H1 (cell line): ENCODE measurements around the gene RNF135. TPM values are rescaled to one million over a fixed set of nuclear protein-coding genes. Genes with fewer than 3 reads are reported as not detected.

Experiments used
- CTCF ChIA-PET: fragments of 300-600 bp; sonication (Branson Sonifier 250); formaldehyde crosslinking; loops from one replicate; lab custom pipeline; 2021; ENCODE audit not compliant: partially characterized antibody; lab: Charles Lee
- POLR2A ChIA-PET: fragments of 300-600 bp; sonication (Branson Sonifier 250); formaldehyde crosslinking; loops from one replicate; lab custom pipeline; 2021; ENCODE audit warnings: inconsistent platforms; ENCODE audit not compliant: partially characterized antibody; lab: Charles Lee
- DNase-seq, 2 experiments: peaks; one replicate each; pipeline versions ENCODE4 v3.0.0 to v3.0.0-alpha.2; 2010 to 2022; ENCODE audit warnings: low spot score in 2 of 2, low read depth in 1 of 2, mixed read lengths in 1 of 2
- FAIRE-seq: peaks from 2 replicates; lab custom pipeline; 2011; peaks lifted over from hg19 to GRCh38; lab: Jason Lieb, UNC
- H2AFZ ChIP-seq: 2 replicates; pipeline ENCODE4 v1.8.1; 2012; ENCODE audit warnings: low read length, inconsistent platforms
- H2AK5ac ChIP-seq: 2 replicates; pipeline ENCODE4 v1.6.1; 2013; ENCODE audit warnings: low read depth, low read length
- H2BK120ac ChIP-seq: replicated peaks from 2 replicates; pipeline ENCODE3; 2013; ENCODE audit warnings: low read depth, low read length, inconsistent platforms
- H2BK12ac ChIP-seq: 2 replicates; pipeline ENCODE4 v1.6.1; 2013; ENCODE audit warnings: low read depth, low read length
- H2BK15ac ChIP-seq: 2 replicates; pipeline ENCODE4 v1.6.1; 2013; ENCODE audit warnings: low read length
- H2BK20ac ChIP-seq: 2 replicates; pipeline ENCODE4 v1.6.1; 2013; ENCODE audit warnings: low read length
- H2BK5ac ChIP-seq: 2 replicates; pipeline ENCODE4 v1.6.1; 2013; ENCODE audit warnings: low read depth, low read length
- H3K14ac ChIP-seq: 2 replicates; pipeline ENCODE4 v1.6.1; 2013; ENCODE audit warnings: inconsistent platforms; ENCODE audit not compliant: insufficient read length
- H3K18ac ChIP-seq: 2 replicates; pipeline ENCODE4 v1.6.1; 2013; ENCODE audit warnings: low read length; ENCODE audit errors: extremely low read depth
- H3K23ac ChIP-seq: 2 replicates; pipeline ENCODE4 v1.6.1; 2013; ENCODE audit warnings: inconsistent platforms; ENCODE audit not compliant: insufficient read length
- H3K23me2 ChIP-seq: 2 replicates; pipeline ENCODE4 v1.6.1; 2013; ENCODE audit warnings: low read depth, low read length
- H3K27ac ChIP-seq: 2 replicates; pipeline ENCODE4 v1.6.1; 2011; ENCODE audit warnings: low read depth, low read length, inconsistent platforms
- H3K27me3 ChIP-seq, 4 experiments: replicated peaks in 1 of 4; 1 replicate in 1 of 4; 2 replicates in 3 of 4; pipeline versions ENCODE4 v1.6.1 to v1.8.1; 2011 to 2013; ENCODE audit warnings: low read length in 3 of 4, mild to moderate bottlenecking in 3 of 4, inconsistent platforms in 2 of 4, mixed read lengths in 2 of 4, moderate library complexity in 1 of 4; ENCODE audit not compliant: control insufficient read depth in 3 of 4, insufficient read depth in 3 of 4; ENCODE audit errors: extremely low read depth in 1 of 4
- H3K36me3 ChIP-seq, 4 experiments: 2 replicates each; pipeline versions ENCODE4 v1.6.1 to v1.8.1; 2011 to 2013; ENCODE audit warnings: mild to moderate bottlenecking in 4 of 4, low read length in 3 of 4, moderate library complexity in 2 of 4, control low read depth in 1 of 4, inconsistent platforms in 1 of 4; ENCODE audit not compliant: insufficient read depth in 4 of 4, control insufficient read depth in 2 of 4
- H3K4ac ChIP-seq: replicated peaks from 2 replicates; pipeline ENCODE3; 2013; ENCODE audit warnings: low read length, low read depth, mixed read lengths, inconsistent platforms; ENCODE audit not compliant: insufficient read length
- H3K4me1 ChIP-seq, 4 experiments: replicated peaks in 1 of 4; 1 replicate in 1 of 4; 2 replicates in 3 of 4; pipeline versions ENCODE4 v1.6.1 to v1.8.1; 2011 to 2013; ENCODE audit warnings: low read length in 3 of 4, inconsistent platforms in 2 of 4, mixed read lengths in 1 of 4; ENCODE audit not compliant: insufficient read depth in 4 of 4, control insufficient read depth in 3 of 4
- H3K4me2 ChIP-seq, 2 experiments: 2 replicates each; pipeline versions ENCODE4 v1.6.1 to v1.8.1; 2011 to 2013; ENCODE audit warnings: low read depth in 2 of 2, low read length in 2 of 2, control low read depth in 1 of 2, inconsistent platforms in 1 of 2, mild to moderate bottlenecking in 1 of 2; ENCODE audit not compliant: insufficient read depth in 1 of 2
- H3K4me3 ChIP-seq, 4 experiments: fragments of 200-600, 300-600 bp in 1 of 4; sonication (generic), shearing (Covaris generic), sonication (Bioruptor Twin) in 1 of 4; 2 replicates each; pipeline versions ENCODE4 v1.5.1 to v1.8.1; 2011 to 2016; ENCODE audit warnings: low read length in 4 of 4, low read depth in 3 of 4, control low read depth in 2 of 4, inconsistent platforms in 2 of 4, mild to moderate bottlenecking in 2 of 4, mixed read lengths in 1 of 4, moderate library complexity in 1 of 4; ENCODE audit not compliant: insufficient read depth in 2 of 4; ENCODE audit errors: extremely low read depth in 1 of 4
- H3K56ac ChIP-seq: replicated peaks from 2 replicates; pipeline ENCODE3; 2013; ENCODE audit warnings: low read depth, mild to moderate bottlenecking, mixed read lengths, low read length, inconsistent platforms; ENCODE audit not compliant: insufficient read length
- H3K79me1 ChIP-seq: 2 replicates; pipeline ENCODE4 v1.6.1; 2013; ENCODE audit warnings: low read depth, low read length, control low read depth
- H3K79me2 ChIP-seq, 2 experiments: 2 replicates each; pipeline versions ENCODE4 v1.6.1 to v1.8.1; 2012 to 2013; ENCODE audit warnings: low read length in 2 of 2, mild to moderate bottlenecking in 2 of 2, inconsistent platforms in 1 of 2; ENCODE audit not compliant: insufficient read depth in 2 of 2, control insufficient read depth in 1 of 2
- H3K9ac ChIP-seq, 4 experiments: replicated peaks in 1 of 4; 1 replicate in 1 of 4; 2 replicates in 3 of 4; pipeline versions ENCODE4 v1.6.1 to v1.8.1; 2011 to 2013; ENCODE audit warnings: low read depth in 3 of 4, low read length in 3 of 4, control low read depth in 2 of 4, mild to moderate bottlenecking in 2 of 4, moderate library complexity in 2 of 4, inconsistent platforms in 1 of 4; ENCODE audit errors: extremely low read depth in 1 of 4
- H3K9me3 ChIP-seq, 2 experiments: 2 replicates each; pipeline versions ENCODE4 v1.6.1 to v1.8.1; 2012 to 2013; ENCODE audit warnings: mild to moderate bottlenecking in 2 of 2, moderate library complexity in 2 of 2, control low read depth in 1 of 2, inconsistent platforms in 1 of 2, low read depth in 1 of 2, low read length in 1 of 2, mixed read lengths in 1 of 2; ENCODE audit not compliant: insufficient read depth in 2 of 2
- H4K20me1 ChIP-seq, 2 experiments: replicated peaks in 1 of 2; 2 replicates each; pipeline versions ENCODE3 to v1.8.1; 2011 to 2013; ENCODE audit warnings: inconsistent platforms in 2 of 2, low read length in 2 of 2, mild to moderate bottlenecking in 1 of 2; ENCODE audit not compliant: insufficient read depth in 2 of 2, control insufficient read depth in 1 of 2
- H4K5ac ChIP-seq: 2 replicates; pipeline ENCODE4 v1.6.1; 2013; ENCODE audit warnings: low read length, low read depth, mixed read lengths, inconsistent platforms; ENCODE audit not compliant: insufficient read length
- H4K8ac ChIP-seq: 2 replicates; pipeline ENCODE4 v1.8.0; 2013; ENCODE audit warnings: mild to moderate bottlenecking, moderate library complexity, low read length, inconsistent platforms; ENCODE audit not compliant: insufficient read depth; ENCODE audit errors: extremely low read depth
- H4K91ac ChIP-seq: replicated peaks from 2 replicates; pipeline ENCODE3; 2013; ENCODE audit warnings: low read length, mixed read lengths, inconsistent platforms; ENCODE audit not compliant: insufficient read length
- CTBP2 ChIP-seq: IDR thresholded peaks from 2 replicates; pipeline ENCODE4 v1.7.0; 2011; ENCODE audit warnings: borderline replicate concordance, mild to moderate bottlenecking, moderate library complexity, mixed read lengths, low read length; ENCODE audit not compliant: insufficient read depth, insufficient read length
- EP300 ChIP-seq, 2 experiments: IDR thresholded peaks; 1 replicate in 1 of 2; 2 replicates in 1 of 2; pipeline ENCODE4 v1.6.1; 2011 to 2012; ENCODE audit warnings: low read depth in 2 of 2, low read length in 2 of 2, mild to moderate bottlenecking in 2 of 2, borderline replicate concordance in 1 of 2, inconsistent platforms in 1 of 2, moderate library complexity in 1 of 2
- FOSL1 ChIP-seq: IDR thresholded peaks from 2 replicates; pipeline ENCODE4 v1.6.1; 2011; ENCODE audit warnings: mild to moderate bottlenecking, low read depth, low read length, moderate library complexity; ENCODE audit not compliant: insufficient read depth
- KDM4A ChIP-seq: IDR thresholded peaks from one replicate; pipeline ENCODE4 v1.7.1; 2012; ENCODE audit warnings: low read depth, mild to moderate bottlenecking, moderate library complexity, low read length, inconsistent platforms; ENCODE audit not compliant: severe bottlenecking
- POLR2AphosphoS5 ChIP-seq: IDR thresholded peaks from 2 replicates; pipeline ENCODE4 v1.6.1; 2011; ENCODE audit warnings: low read depth, low read length
- SAP30 ChIP-seq: fragments of 300-600 bp; sonication (generic); IDR thresholded peaks from 2 replicates; pipeline ENCODE4 v1.7.1; 2012; ENCODE audit warnings: low read length, moderate library complexity, mild to moderate bottlenecking, inconsistent platforms; ENCODE audit not compliant: insufficient read depth, insufficient replicate concordance
- SIN3A ChIP-seq, 2 experiments: IDR thresholded peaks in 1 of 2; conservative IDR thresholded peaks in 1 of 2; 2 replicates each; pipeline ENCODE4 v1.6.1; 2011 to 2012; ENCODE audit warnings: low read length in 2 of 2, improper control_type of control experiment in 1 of 2, low read depth in 1 of 2, mild to moderate bottlenecking in 1 of 2
- SIX5 ChIP-seq: IDR thresholded peaks from 2 replicates; pipeline ENCODE4 v1.6.1; 2011; ENCODE audit warnings: mild to moderate bottlenecking, low read depth, low read length
- SP4 ChIP-seq: IDR thresholded peaks from 2 replicates; pipeline ENCODE4 v1.6.1; 2012; ENCODE audit warnings: low read length, inconsistent platforms
- SRF ChIP-seq: IDR thresholded peaks from 2 replicates; pipeline ENCODE4 v1.6.1; 2011; ENCODE audit warnings: mild to moderate bottlenecking, low read depth, low read length, moderate library complexity
- TAF1 ChIP-seq: IDR thresholded peaks from 2 replicates; pipeline ENCODE4 v1.6.1; 2011; ENCODE audit warnings: mild to moderate bottlenecking, low read depth, low read length
- WGBS, 2 experiments: shearing (Covaris generic) in 1 of 2; methylation state at CpG; one replicate each; pipeline versions ENCODE4 v1.1.6 to v1.1.7; 2013 to 2015; ENCODE audit warnings: low lambda C conversion rate in 2 of 2, mixed read lengths in 2 of 2, inconsistent platforms in 1 of 2, low coverage in 1 of 2, missing lambda C conversion rate in 1 of 2; ENCODE audit not compliant: insufficient replicate concordance in 2 of 2, insufficient coverage in 1 of 2, insufficient read length in 1 of 2; ENCODE audit errors: extremely low coverage in 1 of 2, missing lambda C conversion rate in 1 of 2; 5-methylcytosine and 5-hydroxymethylcytosine counted together
- polyA plus RNA-seq, 7 experiments: library from polyadenylated mRNA; depleted of rRNA in 3 of 7; stranded (reverse) in 5 of 7; unstranded in 2 of 7; fragments of >200 nt in 5 of 7; fragments of 200-250 nt in 2 of 7; gene quantifications; 1 replicate in 5 of 7; 2 replicates in 1 of 7; 4 replicates in 1 of 7; pipeline versions ENCODE4 v1.2.1 to v1.2.3, GENCODE V29; 2011 to 2013; ENCODE audit warnings: missing spikeins in 2 of 7, mixed read lengths in 2 of 7
- total RNA-seq: library from RNA; stranded (reverse); fragmentation: NEBNext Ultra II Directional; extraction: Animal tissue kit (Norgen Biotek cat#: 25700); gene quantifications from 2 replicates; pipeline ENCODE4 v1.2.1, GENCODE V29; 2021
- TF ChIP-seq, protein P1 (sequence below): IDR thresholded peaks from 2 replicates; pipeline ENCODE4 v1.6.1; 2012; ENCODE audit warnings: low read length, inconsistent platforms

The RNF135 gene
- total and polyA plus RNA-seq, 2 of the 8 experiments (the other 6 are each of a cell fraction or from before 2014, with no cell fraction given), result 8.8 to 9.0 TPM

DNA sequence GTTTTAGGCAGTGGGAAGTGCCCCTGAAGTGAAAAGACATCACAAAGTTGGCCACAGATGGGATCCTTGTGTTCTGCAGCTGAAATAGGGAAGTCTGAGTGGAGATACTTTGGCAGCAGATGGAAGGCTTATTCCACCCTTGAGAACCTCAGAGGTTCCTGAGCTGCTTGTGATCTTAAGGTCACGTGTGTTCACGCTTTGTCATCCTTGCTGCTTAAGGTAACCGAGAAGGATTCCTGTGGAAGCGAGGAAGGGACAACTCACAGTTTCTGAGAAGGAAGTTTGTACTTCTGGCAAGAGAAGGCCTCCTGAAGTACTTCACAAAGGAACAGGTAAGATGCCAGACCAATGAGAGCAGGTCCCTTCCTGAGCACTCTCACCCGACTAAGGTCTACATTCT lies 36.9 kb upstream of the RNF135 start:
- H3K9me3 ChIP-seq, result no peaks in the 10 kb centered on the region
- H3K4me3 ChIP-seq, result no peak overlapping the region
- H2BK120ac ChIP-seq, result no peak overlapping the region
- no peaks in the 10 kb centered on the region for H3K36me3 ChIP-seq
- POLR2A ChIA-PET, result no interaction called here
- no peak for FAIRE-seq
- H3K4me1 ChIP-seq, result no peaks in the 10 kb centered on the region
- H3K23ac ChIP-seq, result no peak overlapping the region
- peaks cover 0 to 1% of the 10 kb centered on the region in 2 experiments for H4K20me1 ChIP-seq
- no peak overlapping the region for H2AFZ ChIP-seq
- H3K18ac ChIP-seq, result no peak overlapping the region
- no peak overlapping the region for H4K5ac ChIP-seq
- H3K27me3 ChIP-seq, result no peaks in the 10 kb centered on the region
- no peak overlapping the region for H2AK5ac ChIP-seq
- no peak overlapping the region for H2BK5ac ChIP-seq
- H3K14ac ChIP-seq, result no peak overlapping the region
- CTCF ChIA-PET, result interaction anchor here (0.6 kb wide), 1 partner anchor 34 kb away, joined by 5 read pairs; no protein-coding TSS in a partner anchor
- H2BK15ac ChIP-seq, result no peak overlapping the region
- no peak overlapping the region for H3K56ac ChIP-seq
- H3K27ac ChIP-seq, result no peak overlapping the region
- H3K23me2 ChIP-seq, result no peaks in the 10 kb centered on the region
- no peak overlapping the region for H3K4me2 ChIP-seq
- H2BK12ac ChIP-seq, result no peak overlapping the region
- no peak overlapping the region for H2BK20ac ChIP-seq
- H4K8ac ChIP-seq, result no peak overlapping the region
- DNase-seq, result no peak
- no peaks in the 10 kb centered on the region for H3K79me1 ChIP-seq
- H3K79me2 ChIP-seq, result no peaks in the 10 kb centered on the region
- no peak overlapping the region for H3K4ac ChIP-seq
- H4K91ac ChIP-seq, result no peak overlapping the region
- WGBS, 2 experiments, result 81% methylated on average over 5 of the region's 5 CpGs; no CpG with 5 or more reads in 1 of the 2 experiments
- H3K9ac ChIP-seq, result no peak overlapping the region
- TF ChIP-seq TAF1 (no peak), SP4 (no peak), CTBP2 (no peak), SRF (no peak), SIX5 (no peak), KDM4A (no peak), EP300 (IDR thresholded peaks at IDR 0.05; ENCODE audit: borderline replicate concordance in 1 of 2, low read depth in 2 of 2, low read length in 2 of 2) (no peak), SAP30 (no peak), SIN3A (conservative IDR thresholded peaks at IDR 0.05 in 1 of 2, IDR thresholded peaks at IDR 0.05 in 1 of 2; ENCODE audit: low read depth in 1 of 2, low read length in 2 of 2) (no peak), POLR2AphosphoS5 (no peak), FOSL1 (no peak)
- TF ChIP-seq, protein P1, sequence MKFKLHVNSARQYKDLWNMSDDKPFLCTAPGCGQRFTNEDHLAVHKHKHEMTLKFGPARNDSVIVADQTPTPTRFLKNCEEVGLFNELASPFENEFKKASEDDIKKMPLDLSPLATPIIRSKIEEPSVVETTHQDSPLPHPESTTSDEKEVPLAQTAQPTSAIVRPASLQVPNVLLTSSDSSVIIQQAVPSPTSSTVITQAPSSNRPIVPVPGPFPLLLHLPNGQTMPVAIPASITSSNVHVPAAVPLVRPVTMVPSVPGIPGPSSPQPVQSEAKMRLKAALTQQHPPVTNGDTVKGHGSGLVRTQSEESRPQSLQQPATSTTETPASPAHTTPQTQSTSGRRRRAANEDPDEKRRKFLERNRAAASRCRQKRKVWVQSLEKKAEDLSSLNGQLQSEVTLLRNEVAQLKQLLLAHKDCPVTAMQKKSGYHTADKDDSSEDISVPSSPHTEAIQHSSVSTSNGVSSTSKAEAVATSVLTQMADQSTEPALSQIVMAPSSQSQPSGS, result no peak
